HepG2 (cell line): Measurements from ENCODE around the gene PLLP. TPM values are rescaled to one million over a fixed set of nuclear protein-coding genes. Genes with fewer than 3 reads are reported as not detected.

Experiments
- MZF1 ChIP-seq: sonication (generic); formaldehyde crosslinking; IDR thresholded peaks from 2 replicates; pipeline ENCODE4 v1.8.1; 2023; ENCODE audit warnings: mild to moderate bottlenecking, missing genetic modification reagents, borderline replicate concordance
- PCBP1 ChIP-seq: fragments of 200-400 bp; formaldehyde crosslinking; IDR thresholded peaks from 2 replicates; pipeline ENCODE4 v1.6.1; 2017; ENCODE audit warnings: mild to moderate bottlenecking, low read depth, low read length, borderline replicate concordance
- RBM22 ChIP-seq: fragments of 200-400 bp; formaldehyde crosslinking; optimal IDR thresholded peaks from 2 replicates; pipeline ENCODE3; 2017; ENCODE audit warnings: mild to moderate bottlenecking, low read length, moderate library complexity
- SP2 ChIP-seq: sonication (generic); formaldehyde crosslinking; IDR thresholded peaks from 2 replicates; pipeline ENCODE4 v1.5.1; 2020; ENCODE audit warnings: mild to moderate bottlenecking, missing genetic modification reagents
- ZFP41 ChIP-seq: sonication (generic); formaldehyde crosslinking; IDR thresholded peaks from 2 replicates; pipeline ENCODE4 v1.4.0; 2020; ENCODE audit warnings: mild to moderate bottlenecking, missing genetic modification reagents, borderline replicate concordance
- ZNF724P ChIP-seq: sonication (generic); formaldehyde crosslinking; IDR thresholded peaks from 2 replicates; pipeline ENCODE4 v1.8.0; 2022; ENCODE audit warnings: missing genetic modification reagents, borderline replicate concordance
- ZNF766 ChIP-seq: sonication (generic); formaldehyde crosslinking; IDR thresholded peaks from 2 replicates; pipeline ENCODE4 v1.5.0; 2020; ENCODE audit warnings: missing genetic modification reagents, borderline replicate concordance
- ZNF768 ChIP-seq: sonication (generic); formaldehyde crosslinking; IDR thresholded peaks from 2 replicates; pipeline ENCODE4 v1.4.0; 2020; ENCODE audit warnings: missing genetic modification reagents
- polyA plus RNA-seq, 8 experiments: library from polyadenylated mRNA; depleted of rRNA in 3 of 8; stranded (reverse) in 7 of 8; unstranded in 1 of 8; fragments of >200 nt; fragmentation: Illumina TruSeq in 4 of 8; extraction: Trizol in 4 of 8; gene quantifications; 2 replicates each; pipeline versions ENCODE4 v1.2.1 to v1.2.3, GENCODE V29; 2011 to 2016; ENCODE audit warnings: low read depth in 4 of 8, missing spikeins in 1 of 8, mixed read lengths in 1 of 8; ENCODE audit not compliant: insufficient read depth in 1 of 8
- total RNA-seq, 5 experiments: library from RNA; depleted of rRNA; stranded (reverse); fragments of >200 nt; fragmentation: Illumina TruSeq; extraction: Trizol; gene quantifications; 2 replicates each; pipeline ENCODE4 v1.2.3, GENCODE V29; 2016; ENCODE audit warnings: low read depth in 1 of 5
- TF ChIP-seq, protein P1 (sequence below): sonication (generic); formaldehyde crosslinking; IDR thresholded peaks from 2 replicates; pipeline ENCODE4 v1.5.0; 2020; ENCODE audit warnings: missing genetic modification reagents, mild to moderate bottlenecking, borderline replicate concordance
- TF ChIP-seq, protein P2 (sequence below): IDR thresholded peaks from 2 replicates; pipeline ENCODE4 v1.6.1; 2016; ENCODE audit warnings: low read depth, missing genetic modification reagents, missing compliant biosample characterization
- TF ChIP-seq, protein P3 (sequence below): sonication (generic); formaldehyde crosslinking; IDR thresholded peaks from 2 replicates; pipeline ENCODE4 v1.5.0; 2020; ENCODE audit warnings: missing genetic modification reagents
- TF ChIP-seq, protein P4 (sequence below): sonication (generic); formaldehyde crosslinking; IDR thresholded peaks from 2 replicates; pipeline ENCODE4; 2020; ENCODE audit warnings: missing genetic modification reagents, mild to moderate bottlenecking, borderline replicate concordance
- TF ChIP-seq, protein P5 (sequence below): sonication (generic); formaldehyde crosslinking; IDR thresholded peaks from 2 replicates; pipeline ENCODE4 v1.4.0; 2020; ENCODE audit warnings: missing genetic modification reagents, borderline replicate concordance

Gene PLLP
- total and polyA plus RNA-seq, 2 of the 13 experiments (the other 11 are each of a cell fraction or from before 2014, with no cell fraction given) = 60.6 to 127 TPM

DNA sequence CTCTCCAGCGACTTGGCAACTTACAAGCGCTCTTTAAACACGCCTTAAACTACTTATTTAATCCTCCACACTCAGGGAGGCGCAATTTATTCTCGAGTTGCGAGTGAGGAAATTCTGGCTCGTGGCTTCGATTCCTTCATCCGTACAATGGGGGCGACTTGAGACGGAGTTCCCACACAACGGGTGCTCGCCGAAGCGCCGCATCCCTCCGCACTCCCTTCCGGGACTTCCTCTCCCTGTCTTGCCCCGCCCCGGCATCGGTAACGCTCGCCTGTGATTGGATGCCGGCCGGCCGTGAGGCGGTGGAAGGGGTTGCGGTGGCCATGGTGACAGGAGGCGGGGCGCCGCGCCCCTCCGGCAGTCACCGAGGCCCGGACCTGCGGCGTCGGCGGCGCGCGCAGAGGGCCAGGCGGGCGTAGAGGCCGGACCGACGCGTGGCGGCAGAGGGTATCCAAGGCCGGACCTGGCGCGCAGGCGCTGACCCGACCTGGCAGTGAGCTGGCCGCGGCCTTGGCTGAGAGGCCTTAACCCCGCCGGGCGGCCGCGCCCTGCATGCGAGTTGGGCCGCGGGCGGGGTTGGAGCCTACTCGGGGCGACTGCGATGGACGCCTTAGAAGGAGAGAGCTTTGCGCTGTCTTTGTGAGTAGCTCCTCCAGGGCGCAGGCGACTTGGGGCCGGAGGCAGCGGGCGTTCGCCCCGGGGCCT is 39.6 kb downstream of the PLLP start, which contains the start of gene ARL2BP (continued):
- TF ChIP-seq ZNF768 (CRISPR knock-in tag) = peak; percentile 82; the same call in 1 of the 2 replicates
- peak; percentile 97 for TF ChIP-seq ZNF766 (CRISPR knock-in tag)
- TF ChIP-seq PCBP1 = 0 out of 2 replicates have a peak, but pooled peaks have one; percentile 63
- TF ChIP-seq, protein P1, sequence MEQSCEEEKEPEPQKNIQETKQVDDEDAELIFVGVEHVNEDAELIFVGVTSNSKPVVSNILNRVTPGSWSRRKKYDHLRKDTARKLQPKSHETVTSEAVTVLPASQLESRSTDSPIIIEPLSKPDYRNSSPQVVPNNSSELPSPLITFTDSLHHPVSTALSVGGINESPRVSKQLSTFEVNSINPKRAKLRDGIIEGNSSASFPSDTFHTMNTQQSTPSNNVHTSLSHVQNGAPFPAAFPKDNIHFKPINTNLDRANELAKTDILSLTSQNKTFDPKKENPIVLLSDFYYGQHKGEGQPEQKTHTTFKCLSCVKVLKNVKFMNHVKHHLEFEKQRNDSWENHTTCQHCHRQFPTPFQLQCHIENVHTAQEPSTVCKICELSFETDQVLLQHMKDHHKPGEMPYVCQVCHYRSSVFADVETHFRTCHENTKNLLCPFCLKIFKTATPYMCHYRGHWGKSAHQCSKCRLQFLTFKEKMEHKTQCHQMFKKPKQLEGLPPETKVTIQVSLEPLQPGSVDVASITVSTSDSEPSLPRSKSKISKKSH = peak; percentile 80; the same call in 1 of the 2 replicates
- peak; percentile 72 for TF ChIP-seq RBM22
- TF ChIP-seq ZNF724P (CRISPR knock-in tag) = peak; percentile 40; the same call in 1 of the 2 replicates
- no peak for TF ChIP-seq MZF1 (CRISPR knock-in tag)
- TF ChIP-seq, protein P2, sequence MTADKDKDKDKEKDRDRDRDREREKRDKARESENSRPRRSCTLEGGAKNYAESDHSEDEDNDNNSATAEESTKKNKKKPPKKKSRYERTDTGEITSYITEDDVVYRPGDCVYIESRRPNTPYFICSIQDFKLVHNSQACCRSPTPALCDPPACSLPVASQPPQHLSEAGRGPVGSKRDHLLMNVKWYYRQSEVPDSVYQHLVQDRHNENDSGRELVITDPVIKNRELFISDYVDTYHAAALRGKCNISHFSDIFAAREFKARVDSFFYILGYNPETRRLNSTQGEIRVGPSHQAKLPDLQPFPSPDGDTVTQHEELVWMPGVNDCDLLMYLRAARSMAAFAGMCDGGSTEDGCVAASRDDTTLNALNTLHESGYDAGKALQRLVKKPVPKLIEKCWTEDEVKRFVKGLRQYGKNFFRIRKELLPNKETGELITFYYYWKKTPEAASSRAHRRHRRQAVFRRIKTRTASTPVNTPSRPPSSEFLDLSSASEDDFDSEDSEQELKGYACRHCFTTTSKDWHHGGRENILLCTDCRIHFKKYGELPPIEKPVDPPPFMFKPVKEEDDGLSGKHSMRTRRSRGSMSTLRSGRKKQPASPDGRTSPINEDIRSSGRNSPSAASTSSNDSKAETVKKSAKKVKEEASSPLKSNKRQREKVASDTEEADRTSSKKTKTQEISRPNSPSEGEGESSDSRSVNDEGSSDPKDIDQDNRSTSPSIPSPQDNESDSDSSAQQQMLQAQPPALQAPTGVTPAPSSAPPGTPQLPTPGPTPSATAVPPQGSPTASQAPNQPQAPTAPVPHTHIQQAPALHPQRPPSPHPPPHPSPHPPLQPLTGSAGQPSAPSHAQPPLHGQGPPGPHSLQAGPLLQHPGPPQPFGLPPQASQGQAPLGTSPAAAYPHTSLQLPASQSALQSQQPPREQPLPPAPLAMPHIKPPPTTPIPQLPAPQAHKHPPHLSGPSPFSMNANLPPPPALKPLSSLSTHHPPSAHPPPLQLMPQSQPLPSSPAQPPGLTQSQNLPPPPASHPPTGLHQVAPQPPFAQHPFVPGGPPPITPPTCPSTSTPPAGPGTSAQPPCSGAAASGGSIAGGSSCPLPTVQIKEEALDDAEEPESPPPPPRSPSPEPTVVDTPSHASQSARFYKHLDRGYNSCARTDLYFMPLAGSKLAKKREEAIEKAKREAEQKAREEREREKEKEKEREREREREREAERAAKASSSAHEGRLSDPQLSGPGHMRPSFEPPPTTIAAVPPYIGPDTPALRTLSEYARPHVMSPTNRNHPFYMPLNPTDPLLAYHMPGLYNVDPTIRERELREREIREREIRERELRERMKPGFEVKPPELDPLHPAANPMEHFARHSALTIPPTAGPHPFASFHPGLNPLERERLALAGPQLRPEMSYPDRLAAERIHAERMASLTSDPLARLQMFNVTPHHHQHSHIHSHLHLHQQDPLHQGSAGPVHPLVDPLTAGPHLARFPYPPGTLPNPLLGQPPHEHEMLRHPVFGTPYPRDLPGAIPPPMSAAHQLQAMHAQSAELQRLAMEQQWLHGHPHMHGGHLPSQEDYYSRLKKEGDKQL = peak; percentile 73; the same call in 1 of the 2 replicates
- TF ChIP-seq, protein P3, sequence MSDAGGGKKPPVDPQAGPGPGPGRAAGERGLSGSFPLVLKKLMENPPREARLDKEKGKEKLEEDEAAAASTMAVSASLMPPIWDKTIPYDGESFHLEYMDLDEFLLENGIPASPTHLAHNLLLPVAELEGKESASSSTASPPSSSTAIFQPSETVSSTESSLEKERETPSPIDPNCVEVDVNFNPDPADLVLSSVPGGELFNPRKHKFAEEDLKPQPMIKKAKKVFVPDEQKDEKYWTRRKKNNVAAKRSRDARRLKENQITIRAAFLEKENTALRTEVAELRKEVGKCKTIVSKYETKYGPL = no peak; the same call in 1 of the 2 replicates
- peak; percentile 76 for TF ChIP-seq SP2 (CRISPR knock-in tag)
- TF ChIP-seq, protein P4, sequence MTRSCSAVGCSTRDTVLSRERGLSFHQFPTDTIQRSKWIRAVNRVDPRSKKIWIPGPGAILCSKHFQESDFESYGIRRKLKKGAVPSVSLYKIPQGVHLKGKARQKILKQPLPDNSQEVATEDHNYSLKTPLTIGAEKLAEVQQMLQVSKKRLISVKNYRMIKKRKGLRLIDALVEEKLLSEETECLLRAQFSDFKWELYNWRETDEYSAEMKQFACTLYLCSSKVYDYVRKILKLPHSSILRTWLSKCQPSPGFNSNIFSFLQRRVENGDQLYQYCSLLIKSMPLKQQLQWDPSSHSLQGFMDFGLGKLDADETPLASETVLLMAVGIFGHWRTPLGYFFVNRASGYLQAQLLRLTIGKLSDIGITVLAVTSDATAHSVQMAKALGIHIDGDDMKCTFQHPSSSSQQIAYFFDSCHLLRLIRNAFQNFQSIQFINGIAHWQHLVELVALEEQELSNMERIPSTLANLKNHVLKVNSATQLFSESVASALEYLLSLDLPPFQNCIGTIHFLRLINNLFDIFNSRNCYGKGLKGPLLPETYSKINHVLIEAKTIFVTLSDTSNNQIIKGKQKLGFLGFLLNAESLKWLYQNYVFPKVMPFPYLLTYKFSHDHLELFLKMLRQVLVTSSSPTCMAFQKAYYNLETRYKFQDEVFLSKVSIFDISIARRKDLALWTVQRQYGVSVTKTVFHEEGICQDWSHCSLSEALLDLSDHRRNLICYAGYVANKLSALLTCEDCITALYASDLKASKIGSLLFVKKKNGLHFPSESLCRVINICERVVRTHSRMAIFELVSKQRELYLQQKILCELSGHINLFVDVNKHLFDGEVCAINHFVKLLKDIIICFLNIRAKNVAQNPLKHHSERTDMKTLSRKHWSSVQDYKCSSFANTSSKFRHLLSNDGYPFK (CRISPR knock-in tag) = peak; percentile 77; the same call in 1 of the 2 replicates
- TF ChIP-seq, protein P5, sequence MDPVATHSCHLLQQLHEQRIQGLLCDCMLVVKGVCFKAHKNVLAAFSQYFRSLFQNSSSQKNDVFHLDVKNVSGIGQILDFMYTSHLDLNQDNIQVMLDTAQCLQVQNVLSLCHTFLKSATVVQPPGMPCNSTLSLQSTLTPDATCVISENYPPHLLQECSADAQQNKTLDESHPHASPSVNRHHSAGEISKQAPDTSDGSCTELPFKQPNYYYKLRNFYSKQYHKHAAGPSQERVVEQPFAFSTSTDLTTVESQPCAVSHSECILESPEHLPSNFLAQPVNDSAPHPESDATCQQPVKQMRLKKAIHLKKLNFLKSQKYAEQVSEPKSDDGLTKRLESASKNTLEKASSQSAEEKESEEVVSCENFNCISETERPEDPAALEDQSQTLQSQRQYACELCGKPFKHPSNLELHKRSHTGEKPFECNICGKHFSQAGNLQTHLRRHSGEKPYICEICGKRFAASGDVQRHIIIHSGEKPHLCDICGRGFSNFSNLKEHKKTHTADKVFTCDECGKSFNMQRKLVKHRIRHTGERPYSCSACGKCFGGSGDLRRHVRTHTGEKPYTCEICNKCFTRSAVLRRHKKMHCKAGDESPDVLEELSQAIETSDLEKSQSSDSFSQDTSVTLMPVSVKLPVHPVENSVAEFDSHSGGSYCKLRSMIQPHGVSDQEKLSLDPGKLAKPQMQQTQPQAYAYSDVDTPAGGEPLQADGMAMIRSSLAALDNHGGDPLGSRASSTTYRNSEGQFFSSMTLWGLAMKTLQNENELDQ = peak; percentile 44; the same call in 1 of the 2 replicates
- peak; percentile 96; the same call in 1 of the 2 replicates for TF ChIP-seq ZFP41
